Measurements from ENCODE around the gene FASN.
"Not testable (repeated sequence)": the region's sequence is repeated elsewhere in the genome, so short reads cannot be mapped to it uniquely, and the experiment has no call there.

Gene FASN

DNA sequence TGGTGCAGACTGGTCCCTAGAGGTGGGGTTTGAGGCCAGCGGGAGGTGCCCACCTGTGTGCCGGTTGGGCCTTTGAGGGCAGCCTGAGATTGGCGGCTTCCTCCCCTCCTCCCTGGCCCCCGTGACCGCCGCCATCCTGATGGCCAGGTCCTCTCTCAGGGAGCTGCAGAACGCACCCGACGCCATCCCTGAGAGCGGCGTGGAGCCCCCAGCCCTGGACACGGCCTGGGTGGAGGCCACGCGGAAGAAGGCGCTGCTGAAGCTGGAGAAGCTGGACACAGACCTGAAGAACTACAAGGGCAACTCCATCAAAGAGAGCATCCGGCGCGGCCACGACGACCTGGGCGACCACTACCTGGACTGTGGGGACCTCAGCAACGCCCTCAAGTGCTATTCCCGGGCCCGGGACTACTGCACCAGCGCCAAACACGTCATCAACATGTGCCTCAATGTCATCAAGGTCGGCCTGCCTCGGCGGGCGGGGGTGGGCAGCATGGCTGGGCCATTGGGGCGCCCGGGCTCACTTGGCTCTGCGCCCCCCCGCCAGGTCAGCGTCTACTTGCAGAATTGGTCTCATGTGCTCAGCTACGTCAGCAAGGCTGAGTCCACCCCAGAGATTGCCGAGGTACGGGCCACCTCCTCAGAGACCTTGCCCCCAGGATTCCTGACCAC, 43.5 kb downstream of the FASN start:
- no peak for DNase-seq

DNA sequence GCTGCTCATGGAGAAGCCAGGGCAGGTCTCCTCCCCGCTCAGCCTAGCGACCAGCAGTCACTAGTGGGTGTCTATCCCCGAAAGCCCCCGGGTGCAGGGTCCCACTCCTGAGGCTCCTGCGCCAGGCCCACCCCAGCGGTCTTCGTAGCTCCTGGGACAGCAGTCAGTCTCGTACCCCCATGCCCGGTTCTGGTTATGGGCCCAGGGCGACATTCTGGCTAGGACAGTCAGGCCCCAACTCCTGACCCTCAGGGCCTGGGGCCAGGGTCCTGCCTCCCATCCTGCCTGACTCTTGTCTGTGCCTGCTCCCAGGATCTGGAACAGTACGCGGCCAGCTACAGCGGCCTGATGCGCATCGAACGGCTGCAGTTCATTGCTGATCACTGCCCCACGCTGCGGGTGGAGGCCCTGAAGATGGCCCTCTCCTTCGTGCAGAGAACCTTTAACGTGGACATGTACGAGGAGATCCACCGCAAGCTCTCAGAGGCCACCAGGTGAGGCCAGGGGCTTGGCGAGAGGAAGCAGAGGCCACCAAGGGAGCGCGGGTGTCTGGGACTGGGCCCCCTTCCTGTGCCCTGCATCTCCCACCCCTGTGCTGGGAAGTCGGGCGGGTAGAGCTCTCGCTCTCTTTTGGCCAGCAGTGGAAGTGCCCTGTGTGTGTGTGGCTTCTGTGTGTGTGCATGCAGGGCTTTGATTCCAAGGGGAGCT, 44.3 kb downstream of the FASN start:
- no peak for DNase-seq

DNA sequence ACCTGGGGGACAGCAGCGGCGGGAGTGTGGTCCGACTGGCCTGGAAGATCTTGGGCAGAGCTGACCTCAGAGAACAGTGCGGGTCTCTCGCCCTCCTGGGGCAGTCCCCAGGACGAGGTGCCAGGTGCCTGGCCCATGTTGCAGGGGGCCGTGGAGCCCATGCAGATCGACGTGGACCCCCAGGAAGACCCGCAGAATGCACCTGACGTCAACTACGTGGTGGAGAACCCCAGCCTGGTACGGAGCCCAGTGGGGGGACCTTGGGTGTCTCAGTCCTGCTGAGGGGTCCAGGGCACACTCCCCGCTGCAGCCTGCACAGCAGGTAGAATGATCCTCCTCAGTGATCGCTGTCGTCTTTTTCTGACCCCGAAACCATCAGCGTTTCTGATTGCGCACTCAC, 44.9 kb downstream of the FASN start:
- DNase-seq = no peak

DNA sequence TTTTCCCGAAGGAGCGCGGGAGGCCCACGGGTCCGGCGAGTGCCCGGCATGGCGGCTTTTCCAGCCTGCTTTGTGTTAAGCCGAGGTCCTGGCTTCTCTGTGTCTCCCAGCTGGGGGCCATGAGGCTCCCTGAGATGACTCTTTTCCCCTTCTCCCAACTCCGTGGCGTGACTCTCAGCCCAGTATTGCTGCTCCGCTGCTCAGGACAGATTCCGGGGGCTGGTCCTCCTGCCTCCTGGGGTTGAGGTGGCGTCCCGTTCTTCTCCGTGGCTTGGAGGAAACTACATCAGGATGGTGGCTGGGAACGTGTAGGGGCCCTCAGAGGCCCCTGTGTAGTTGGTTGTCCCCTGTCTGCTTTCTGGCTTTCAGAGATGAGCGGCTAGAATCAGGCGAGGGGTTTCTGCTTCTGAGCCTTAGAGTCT, 45.4 kb downstream of the FASN start:
- DNase-seq = no peak

DNA sequence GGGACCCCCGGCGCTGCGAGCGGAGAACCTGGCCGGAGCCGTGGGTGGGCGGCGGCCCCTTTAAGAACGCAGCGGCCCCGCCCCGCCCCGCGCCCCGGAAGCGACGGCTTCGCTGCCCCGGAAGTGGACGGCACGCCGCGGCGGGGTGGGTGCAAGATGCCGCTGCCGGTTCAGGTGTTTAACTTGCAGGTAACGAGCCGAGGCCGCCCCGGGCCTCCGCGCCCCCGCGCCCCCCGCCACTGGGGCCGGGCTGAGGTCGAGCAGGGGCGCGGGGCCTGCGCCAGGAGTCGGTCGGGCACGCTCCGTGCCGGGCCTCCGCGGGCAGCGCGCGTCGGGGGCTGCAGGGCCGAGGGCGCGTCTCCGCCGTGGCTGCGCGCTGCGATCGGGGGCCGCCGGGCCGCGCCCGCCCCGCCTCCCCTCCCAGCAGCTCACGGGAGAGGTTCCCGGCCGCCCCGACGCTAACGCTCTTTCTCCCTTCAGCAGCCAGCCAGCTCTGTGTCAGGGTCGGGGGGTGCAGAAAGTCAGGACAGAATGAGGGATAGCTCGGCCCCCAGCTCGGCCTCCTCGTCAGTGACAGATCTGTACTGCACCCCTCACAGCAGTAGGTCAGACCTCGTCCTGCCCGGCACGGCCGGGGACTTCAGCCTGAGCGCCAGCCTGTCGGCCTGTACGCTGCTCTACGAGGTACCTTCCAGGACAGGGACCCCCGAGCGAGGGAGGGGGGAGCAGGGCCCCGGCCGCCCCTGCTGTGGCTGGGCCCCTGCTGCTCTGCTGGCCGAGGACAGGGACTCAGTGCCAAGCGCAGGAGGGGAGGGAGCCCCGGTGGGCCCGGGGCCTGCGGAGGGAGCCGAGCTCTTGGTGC, 46.0 kb downstream of the FASN start, which contains the start of the genes GPS1 and RFNG:
TSS of gene GPS1 (plus strand) at position 123 of the 862 bp plus-strand sequence. CDS start at position 157, 34 bp downstream.
TSS of gene RFNG (minus strand) at position 36 of the 862 bp plus-strand sequence. CDS start 45 bp downstream, outside the sequence.
- no peak for DNase-seq

DNA sequence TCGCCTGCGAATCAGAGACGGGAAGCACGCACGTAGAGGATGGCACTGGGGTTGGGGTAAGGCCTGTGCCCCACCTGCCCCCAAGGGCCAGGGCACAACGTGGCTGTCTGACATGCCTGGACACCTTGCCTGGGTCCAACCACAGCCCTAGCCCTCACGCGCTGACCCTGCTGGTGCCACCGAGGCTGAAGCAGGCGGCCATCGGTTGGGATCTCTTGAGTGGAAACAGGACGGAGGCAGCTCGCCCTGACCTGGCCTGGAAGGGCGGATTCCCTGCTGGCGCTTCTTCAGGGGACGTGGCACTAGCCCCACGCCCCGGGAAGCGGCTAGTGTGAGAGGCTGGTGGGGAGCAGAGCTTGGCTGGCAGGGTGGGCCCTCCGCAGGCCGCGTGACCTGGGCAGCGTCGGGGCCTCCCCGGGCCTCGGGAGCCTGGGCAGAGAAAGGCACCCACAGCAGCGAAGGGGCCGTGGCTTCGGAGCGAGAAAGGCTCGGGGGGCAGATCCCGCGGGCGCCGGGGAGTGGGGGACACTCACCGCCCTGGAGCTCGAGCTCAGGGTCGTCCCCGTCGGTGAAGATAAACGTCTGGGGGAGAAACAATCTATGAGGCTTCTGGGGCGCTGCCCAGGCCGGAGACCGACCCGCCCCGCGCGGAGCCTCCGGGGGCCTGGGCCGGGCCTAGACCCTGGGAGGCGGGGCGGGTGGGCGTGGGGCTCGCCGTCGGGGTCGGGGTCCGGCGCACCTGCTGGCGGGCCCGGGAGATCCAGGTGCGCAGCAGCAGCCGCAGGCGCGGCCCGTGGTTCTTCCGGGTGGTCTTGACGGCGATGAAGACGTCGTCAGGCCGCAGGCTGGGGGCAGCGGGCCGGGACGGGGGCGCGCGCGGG, 47.0 kb downstream of the FASN start:
- DNase-seq = no peak

DNA sequence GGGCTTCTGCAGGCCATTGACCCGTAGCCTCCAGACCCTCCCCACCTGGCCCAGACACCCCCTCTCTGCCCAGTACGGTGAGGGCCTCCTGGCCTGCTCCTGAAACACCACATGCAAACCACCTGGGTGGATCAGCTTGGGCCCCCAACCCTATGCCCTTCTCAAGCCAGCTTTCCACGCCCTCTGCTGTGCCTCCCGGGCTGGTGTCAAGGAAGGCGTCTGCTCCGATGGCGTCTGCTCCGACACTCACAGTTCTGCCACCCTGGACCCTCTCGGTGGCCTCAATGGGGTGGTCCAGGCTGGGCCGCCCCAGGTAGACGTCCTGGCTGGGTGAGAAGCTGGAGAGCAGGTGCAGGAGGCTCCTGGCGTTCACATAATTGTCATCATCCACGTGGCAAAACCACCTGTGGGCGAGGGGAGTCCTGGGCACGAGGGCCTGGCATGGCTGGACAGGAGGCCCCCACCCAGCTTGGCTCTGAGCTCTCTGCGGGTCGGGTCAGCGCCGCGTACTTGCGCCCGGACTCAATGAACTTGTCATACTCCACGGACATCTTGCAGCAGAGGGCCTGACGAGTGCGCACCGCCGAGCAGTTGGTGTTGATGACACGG, 47.8 kb downstream of the FASN start:
- DNase-seq = no peak

DNA sequence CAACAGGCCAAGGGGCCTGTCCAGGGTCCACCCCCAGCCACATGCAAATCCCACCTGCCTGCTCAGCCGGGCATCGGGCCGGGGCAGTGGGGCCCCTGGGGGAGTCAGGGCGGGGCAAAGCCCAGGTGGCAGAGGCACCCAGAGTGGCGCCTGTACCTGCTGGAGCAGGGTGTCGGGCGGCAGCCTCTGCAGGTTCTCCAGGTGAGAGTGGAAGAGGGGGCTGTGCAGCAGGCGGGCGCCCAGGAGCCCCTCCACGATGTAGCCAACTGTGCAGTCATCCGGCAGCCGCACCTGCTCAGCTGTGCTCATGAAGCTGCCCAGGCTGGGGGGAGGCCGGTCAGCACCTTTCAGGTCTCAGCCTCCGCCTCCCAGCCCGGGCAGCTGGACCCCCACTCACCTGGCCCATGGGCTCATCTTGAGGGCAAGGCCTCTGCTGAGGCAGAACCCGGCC, 48.5 kb downstream of the FASN start:
- no peak for DNase-seq

DNA sequence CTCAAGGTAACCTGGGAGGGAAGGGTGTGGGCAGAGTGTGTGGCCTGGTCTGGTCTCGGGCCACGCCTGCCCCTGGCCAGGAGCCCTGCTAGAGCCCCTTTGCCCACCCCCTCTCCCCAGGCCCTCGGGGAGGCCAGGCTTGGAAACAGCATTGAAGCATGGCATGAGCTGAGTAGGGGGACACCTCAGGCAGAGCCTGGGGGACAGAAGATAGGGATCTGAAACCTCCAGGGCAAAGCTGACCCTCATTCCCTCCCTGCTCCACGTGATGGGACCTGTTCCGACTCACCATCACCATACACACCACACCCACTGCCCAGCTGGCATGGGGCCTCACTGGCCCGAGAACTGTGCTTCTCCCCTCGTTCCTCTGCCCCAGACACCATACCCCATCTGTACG, 48.9 kb downstream of the FASN start:
- no peak for DNase-seq

DNA sequence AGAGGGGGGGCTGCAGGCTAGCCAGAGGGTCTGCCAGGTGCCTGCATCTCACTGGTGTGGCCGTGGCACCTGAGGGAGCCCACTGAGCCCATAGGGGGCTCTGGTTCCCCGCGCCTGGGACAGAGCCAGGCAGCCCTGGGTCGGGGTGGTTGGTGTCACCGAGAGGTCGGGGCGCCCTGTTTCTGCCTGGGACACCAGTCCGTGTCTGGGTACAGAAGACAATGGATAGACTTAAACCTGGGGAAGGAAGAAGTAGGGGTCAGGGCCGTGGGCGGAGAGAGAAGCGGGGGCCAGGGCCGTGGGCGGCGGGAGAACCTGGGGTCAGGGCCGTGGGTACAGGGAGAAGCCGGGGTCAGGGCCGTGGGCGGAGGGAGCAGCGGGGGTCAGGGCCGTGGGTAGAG, 49.5 kb downstream of the FASN start:
- no peak for DNase-seq

DNA sequence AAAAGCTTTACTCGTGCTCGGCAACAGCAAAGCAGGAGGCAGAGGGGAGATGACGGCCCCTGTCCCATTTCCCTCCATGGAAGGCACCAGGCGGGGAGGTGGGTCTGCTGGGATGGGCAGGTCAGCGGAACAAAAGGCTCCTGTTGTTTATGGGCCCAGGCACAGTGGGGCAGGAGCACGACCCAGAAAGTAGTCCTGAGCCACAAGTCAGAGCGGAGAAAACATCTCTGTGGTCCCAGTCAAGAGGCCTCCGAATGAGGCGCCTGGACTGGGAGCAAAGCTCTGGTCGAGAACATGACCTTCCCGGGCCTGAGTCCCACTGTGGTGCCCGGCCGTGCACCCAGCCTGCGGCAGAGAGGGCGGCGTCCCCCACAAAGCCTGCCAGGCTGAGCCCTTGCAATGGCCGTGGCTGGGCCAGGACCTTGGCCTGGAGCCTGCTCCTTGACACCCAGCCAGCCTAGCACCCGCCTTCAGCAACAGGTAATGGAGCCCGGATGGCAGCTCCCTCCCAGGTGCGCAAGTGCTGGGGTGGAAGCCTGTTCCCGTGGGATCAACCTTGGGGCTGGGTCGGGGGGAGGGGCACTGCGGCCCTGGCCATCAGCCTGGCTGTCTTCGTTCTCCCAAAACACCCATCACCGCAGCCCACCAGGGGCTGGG, 50.0 kb downstream of the FASN start:
- no peak for DNase-seq

DNA sequence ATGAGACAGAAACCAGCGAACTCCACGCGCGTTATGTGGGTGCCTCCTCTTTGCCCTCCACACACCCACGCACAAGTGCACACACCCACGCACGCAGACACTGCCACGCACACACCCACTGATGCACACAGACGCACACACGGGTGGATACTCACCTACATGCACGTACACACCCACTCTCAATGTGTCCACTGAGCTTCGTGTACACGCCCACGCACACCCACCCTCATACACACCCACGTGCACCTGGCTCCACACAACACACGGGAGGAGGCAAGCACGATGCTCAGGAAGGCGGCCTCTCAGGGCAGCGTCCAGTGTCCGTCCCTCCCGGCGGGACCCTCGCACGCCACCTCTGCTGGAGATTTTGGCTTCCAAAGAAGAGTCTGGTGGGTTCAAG, 50.7 kb downstream of the FASN start:
- DNase-seq = no peak

DNA sequence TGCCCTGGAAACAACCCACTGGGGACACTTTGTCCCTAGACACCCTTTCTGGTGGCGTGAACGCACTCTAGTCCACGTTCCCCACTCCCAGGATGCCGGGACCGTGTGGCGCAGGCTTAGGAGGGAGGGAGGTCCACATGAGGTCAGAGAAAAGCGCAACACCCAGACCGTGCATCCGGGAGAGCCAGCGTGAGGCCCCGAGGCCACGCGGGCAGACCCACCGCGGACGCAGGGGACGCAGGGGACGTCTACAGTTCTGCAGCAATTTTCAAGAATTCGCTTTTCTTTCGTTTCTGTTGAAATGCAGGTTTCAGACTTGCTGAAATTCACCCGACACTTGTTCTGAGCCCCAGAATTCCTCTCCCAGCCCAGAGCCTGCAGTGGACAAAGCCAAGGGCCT, 51.1 kb downstream of the FASN start:
- no peak for DNase-seq

DNA sequence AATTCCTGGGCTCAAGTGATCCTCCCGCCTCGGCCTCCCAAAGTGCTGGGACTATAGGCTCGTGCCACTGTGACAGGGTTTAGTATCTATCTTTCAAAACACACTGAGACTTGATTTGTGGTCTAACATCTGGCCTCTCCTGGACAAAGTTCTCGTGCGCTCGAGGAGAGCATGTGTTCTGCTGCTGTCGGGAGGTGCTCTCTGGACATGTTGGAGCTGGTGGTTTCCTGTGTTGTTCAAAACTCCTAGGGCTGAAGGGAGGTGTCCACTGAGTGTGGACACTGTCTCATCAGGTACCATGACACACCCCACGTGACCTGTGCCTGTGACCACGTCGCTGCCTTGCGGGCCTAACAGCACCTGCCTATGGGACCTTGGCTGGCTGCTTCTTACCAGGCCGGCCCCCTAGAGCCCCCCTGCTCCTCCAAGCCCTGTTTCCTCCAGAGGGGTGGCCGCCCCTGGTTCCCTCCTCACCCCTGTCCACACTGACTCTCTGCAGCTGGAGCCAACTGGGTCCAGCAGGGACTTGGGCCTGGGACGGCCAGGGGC, 52.0 kb downstream of the FASN start:
- no peak for DNase-seq

DNA sequence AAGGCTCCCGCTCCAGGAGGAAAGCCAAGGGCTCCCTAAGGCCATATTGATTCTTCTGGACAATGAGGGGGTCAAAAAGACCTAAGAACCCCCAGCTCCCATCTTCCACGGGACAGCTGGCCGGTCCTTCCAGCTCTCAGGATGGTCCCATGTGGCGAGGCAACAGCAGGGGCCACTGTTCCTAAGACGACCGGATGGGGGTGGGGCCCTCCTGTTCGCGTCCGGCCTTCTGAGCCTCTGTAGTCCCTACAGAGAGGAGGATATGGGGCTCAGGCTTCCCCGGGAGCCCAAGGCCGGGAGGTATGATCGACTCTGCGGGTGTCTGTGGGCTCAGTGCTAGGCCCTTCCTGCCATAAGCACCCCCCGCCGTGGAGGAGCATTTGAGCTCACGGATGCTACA, 54.5 kb downstream of the FASN start:
- no peak for DNase-seq

DNA sequence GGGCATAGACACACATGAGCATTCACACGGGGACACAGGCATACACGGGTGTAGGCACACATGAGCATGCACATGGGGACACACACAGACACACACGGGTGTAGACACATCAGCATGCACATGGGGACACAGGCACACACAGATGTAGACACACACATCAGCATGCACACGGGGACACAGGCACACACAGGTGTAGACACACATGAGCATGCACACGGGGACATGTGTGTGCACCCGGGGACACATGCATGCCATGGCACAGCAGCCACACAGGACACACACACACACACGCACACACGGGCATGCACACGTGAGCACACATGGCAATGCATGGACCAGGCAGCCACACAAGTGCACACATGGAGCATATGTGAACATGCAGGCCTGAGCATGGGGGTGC, 55.4 kb downstream of the FASN start:
- no peak for DNase-seq

DNA sequence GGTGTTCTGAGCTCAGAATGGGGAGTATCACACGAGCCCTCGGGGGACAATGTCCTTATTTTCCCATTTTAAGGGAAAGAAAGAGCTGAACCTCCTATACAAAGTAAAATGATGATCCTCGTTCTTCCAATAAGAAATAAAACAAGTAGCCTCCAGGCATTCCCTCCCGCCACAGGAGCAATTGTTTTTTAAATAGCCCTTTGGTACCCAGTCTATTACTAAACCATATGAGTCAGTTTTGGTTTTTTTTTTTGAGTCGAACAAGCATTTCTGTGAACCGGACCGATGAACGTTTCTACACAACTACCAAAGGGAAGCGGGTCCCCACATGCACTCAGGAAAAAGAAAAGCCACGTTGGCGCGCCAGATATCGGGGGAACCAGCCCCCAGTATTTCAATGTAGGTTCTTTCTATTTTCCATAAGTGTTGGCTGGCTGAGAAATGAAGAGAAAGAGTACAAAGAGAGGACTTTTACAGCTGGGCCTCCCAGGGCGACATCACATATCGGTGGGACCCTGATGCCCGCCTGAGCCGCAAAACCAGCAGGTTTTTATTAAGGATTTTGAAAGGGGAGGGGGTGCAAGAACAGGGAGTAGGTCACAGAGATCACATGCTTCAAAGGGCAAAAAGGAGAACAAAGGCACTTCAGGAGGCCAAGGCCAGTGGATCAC, 56.8 kb downstream of the FASN start:
- DNase-seq = no peak

DNA sequence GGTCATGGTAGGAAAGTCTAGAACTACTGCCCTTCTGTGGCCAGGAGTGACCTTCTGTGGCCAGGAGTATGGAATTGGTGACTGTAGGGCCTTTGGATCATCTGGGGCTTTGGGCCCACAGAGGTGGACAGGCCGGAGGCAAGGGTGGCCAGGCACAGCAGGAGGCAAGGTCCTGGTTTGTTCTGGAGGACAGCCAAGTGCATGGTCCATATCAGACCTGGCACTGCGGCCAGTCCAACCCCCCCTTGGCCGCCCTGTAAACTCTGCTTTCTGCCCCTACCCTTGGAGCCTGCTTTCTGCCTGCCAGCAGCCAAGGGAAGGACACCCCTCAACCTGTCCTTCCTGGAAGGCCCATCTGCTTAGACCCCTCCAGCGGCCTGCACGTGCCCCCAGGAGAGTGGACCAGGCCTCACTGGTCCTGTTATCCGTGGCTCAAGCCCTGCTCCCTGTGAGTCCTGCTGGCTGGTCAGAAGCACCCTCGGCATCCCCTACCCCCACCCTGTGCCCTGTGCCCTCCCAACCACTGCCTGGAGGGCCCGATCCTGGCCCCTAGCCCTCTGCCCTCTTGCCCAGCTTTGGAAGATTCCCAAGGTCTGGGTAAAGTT, 58.2 kb downstream of the FASN start:
- no peak for DNase-seq

DNA sequence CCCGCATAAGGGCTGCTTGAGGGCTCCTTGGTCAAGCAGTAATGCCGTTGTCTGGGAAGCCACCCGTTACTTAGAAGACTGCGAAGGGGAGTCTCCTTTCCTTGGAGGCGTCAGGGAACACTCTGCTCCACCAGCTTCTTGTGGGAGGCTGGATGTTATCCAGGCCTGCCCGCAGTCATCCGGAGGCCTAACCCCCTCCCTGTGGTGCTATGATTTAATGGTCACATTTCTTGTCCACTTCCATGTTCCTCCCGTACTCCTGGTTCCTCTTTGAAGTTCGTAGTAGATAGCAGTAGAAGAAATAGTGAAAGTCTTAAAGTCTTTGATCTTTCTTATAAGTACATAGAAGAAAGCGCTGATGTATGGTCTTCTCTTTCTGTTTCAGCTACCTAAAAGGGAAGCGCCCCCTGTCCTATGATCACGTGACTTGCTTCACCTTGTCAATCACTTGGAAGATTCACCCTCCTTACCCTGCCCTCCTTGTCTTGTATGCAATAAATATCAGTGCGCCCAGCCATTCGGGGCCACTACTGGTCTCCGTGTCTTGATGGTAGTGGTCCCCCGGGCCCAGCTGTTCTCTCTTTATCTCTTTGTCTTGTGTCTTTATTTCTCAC, 59.1 kb downstream of the FASN start:
- not testable (repeated sequence) for DNase-seq

DNA sequence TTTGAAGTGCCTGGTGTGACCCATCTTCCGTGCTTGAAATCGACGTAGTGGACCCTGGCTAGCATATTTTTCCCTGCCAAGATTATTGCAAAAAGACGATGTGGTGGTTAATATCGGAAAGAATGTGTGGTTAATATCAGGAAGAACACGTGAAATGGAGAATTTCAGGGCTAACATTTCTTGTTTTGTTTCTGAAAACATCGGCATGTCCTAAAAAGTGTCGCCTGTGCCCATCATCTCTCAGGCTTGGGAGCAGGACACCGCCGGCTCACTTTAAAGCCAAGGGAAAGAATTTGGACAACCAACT, 60.2 kb downstream of the FASN start:
- no peak for DNase-seq

Measured in DMS 273 treated with DMSO at 0.1 percent for 48 hours (cell line).